SK-N-SH treated with all-trans-retinoic acid at 6 μM for 48 hours (cell line): Measurements from ENCODE around the gene MTPN.

Experiments used
- ATAC-seq: fragments of 200-7000 bp; cut with Tn5 transposase; 3 replicates; pipeline ENCODE4 v1.9.1; 2020; ENCODE audit warnings: mild to moderate bottlenecking, moderate library complexity
- BACH2 ChIP-seq: fragments of 250-450 bp; sonication (Bioruptor Pico); IDR thresholded peaks from 2 replicates; pipeline ENCODE4 v1.9.0; 2021; ENCODE audit warnings: mild to moderate bottlenecking, borderline replicate concordance
- CREB5 ChIP-seq: fragments of 250-450 bp; sonication (Bioruptor Pico); IDR thresholded peaks from 2 replicates; pipeline ENCODE4 v1.5.1; 2020; ENCODE audit warnings: low read depth, mild to moderate bottlenecking, moderate library complexity
- CSDC2 ChIP-seq: fragments of 250-450 bp; sonication (Bioruptor Pico); IDR thresholded peaks from 2 replicates; pipeline ENCODE4 v1.5.0; 2020; ENCODE audit warnings: mild to moderate bottlenecking, moderate library complexity
- ESRRG ChIP-seq: fragments of 250-450 bp; sonication (Bioruptor Pico); IDR thresholded peaks from 2 replicates; pipeline ENCODE4 v1.6.1; 2021; ENCODE audit warnings: mild to moderate bottlenecking
- GLIS3 ChIP-seq: fragments of 250-450 bp; sonication (Bioruptor Pico); IDR thresholded peaks from 2 replicates; pipeline ENCODE4 v1.5.0; 2020; ENCODE audit warnings: mild to moderate bottlenecking, moderate library complexity
- OSR1 ChIP-seq: fragments of 250-450 bp; sonication (Bioruptor Pico); IDR thresholded peaks from 2 replicates; pipeline ENCODE4 v1.8.0; 2022; ENCODE audit warnings: moderate library complexity, mild to moderate bottlenecking, inconsistent platforms
- POU6F1 ChIP-seq: fragments of 250-450 bp; sonication (Bioruptor Pico); IDR thresholded peaks from 2 replicates; pipeline ENCODE4 v1.8.0; 2021; ENCODE audit warnings: low read depth, mild to moderate bottlenecking, moderate library complexity, borderline replicate concordance
- PPARA ChIP-seq: fragments of 250-450 bp; sonication (Bioruptor Pico); IDR thresholded peaks from 2 replicates; pipeline ENCODE4 v1.5.0; 2020; ENCODE audit warnings: mild to moderate bottlenecking, borderline replicate concordance
- RARB ChIP-seq: fragments of 250-450 bp; sonication (Bioruptor Pico); IDR thresholded peaks from 2 replicates; pipeline ENCODE4 v1.8.0; 2021; ENCODE audit warnings: mild to moderate bottlenecking, moderate library complexity
- SNAI2 ChIP-seq: fragments of 250-450 bp; sonication (Bioruptor Pico); IDR thresholded peaks from 2 replicates; pipeline ENCODE4 v1.5.0; 2020; ENCODE audit warnings: mild to moderate bottlenecking, moderate library complexity
- TCF4 ChIP-seq: fragments of 250-450 bp; sonication (Bioruptor Pico); IDR thresholded peaks from 2 replicates; pipeline ENCODE4 v1.8.0; 2021; ENCODE audit warnings: mild to moderate bottlenecking, moderate library complexity, borderline replicate concordance
- TOX ChIP-seq: fragments of 250-450 bp; sonication (Bioruptor Pico); IDR thresholded peaks from 2 replicates; pipeline ENCODE4 v1.8.0; 2021; ENCODE audit warnings: mild to moderate bottlenecking, moderate library complexity, borderline replicate concordance
- TSHZ2 ChIP-seq: fragments of 250-450 bp; sonication (Bioruptor Pico); IDR thresholded peaks from 2 replicates; pipeline ENCODE4 v1.5.0; 2020; ENCODE audit warnings: mild to moderate bottlenecking, moderate library complexity
- ZC3H10 ChIP-seq: fragments of 250-450 bp; sonication (Bioruptor Pico); IDR thresholded peaks from 2 replicates; pipeline ENCODE4 v1.5.1; 2021; ENCODE audit warnings: mild to moderate bottlenecking, moderate library complexity
- ZFP30 ChIP-seq: fragments of 450-650 bp; formaldehyde crosslinking; IDR thresholded peaks from 2 replicates; pipeline ENCODE4 v1.5.0; 2022; ENCODE audit warnings: mild to moderate bottlenecking, moderate library complexity
- ZNF565 ChIP-seq: fragments of 450-650 bp; formaldehyde crosslinking; conservative IDR thresholded peaks from 2 replicates; pipeline ENCODE4 v1.5.0; 2020; ENCODE audit warnings: low read depth, mild to moderate bottlenecking, moderate library complexity
- ZNF8 ChIP-seq: fragments of 450-650 bp; formaldehyde crosslinking; IDR thresholded peaks from 2 replicates; pipeline ENCODE4 v1.5.0; 2020; ENCODE audit warnings: mild to moderate bottlenecking, moderate library complexity
- TF ChIP-seq, protein P1 (sequence below): fragments of 250-450 bp; sonication (Bioruptor Pico); IDR thresholded peaks from 2 replicates; pipeline ENCODE4 v1.5.1; 2021; ENCODE audit warnings: mild to moderate bottlenecking, moderate library complexity

Gene MTPN

DNA sequence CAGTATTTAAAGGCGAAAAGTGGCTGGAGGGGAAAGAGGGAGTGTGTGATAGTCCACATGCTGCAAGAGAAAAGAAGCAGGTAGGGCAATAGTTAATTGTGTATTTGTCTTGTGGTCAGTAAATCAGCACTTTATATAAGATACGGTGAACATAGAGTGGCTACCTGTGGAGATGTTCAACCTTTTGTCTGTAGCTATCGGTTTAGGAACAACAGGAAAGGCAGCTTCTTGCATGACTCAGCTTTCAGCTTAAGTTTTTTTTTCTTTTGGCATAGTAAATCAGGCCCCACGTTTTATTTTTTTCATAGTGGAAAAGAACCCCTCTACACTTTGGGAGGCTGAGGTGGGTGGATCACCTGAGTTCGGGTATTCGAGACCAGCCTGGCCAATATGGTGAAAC is 14.2 kb upstream of the MTPN start:
- no peak for ATAC-seq
- TF ChIP-seq TCF4 (CRISPR knock-in tag) (no peak), CSDC2 (CRISPR knock-in tag) (no peak), ZC3H10 (no peak), POU6F1 (CRISPR knock-in tag) (no peak), CREB5 (no peak), PPARA (CRISPR knock-in tag) (no peak)
- TF ChIP-seq, all 23 proteins: peak for 0

GRCh38 chr7:135990258-135990657 is 13.1 kb upstream of the MTPN start:
- ATAC-seq = no peak
- TF ChIP-seq BACH2 (CRISPR knock-in tag) (no peak), OSR1 (CRISPR knock-in tag) (no peak)
- TF ChIP-seq, all 23 proteins: peak for 0

DNA sequence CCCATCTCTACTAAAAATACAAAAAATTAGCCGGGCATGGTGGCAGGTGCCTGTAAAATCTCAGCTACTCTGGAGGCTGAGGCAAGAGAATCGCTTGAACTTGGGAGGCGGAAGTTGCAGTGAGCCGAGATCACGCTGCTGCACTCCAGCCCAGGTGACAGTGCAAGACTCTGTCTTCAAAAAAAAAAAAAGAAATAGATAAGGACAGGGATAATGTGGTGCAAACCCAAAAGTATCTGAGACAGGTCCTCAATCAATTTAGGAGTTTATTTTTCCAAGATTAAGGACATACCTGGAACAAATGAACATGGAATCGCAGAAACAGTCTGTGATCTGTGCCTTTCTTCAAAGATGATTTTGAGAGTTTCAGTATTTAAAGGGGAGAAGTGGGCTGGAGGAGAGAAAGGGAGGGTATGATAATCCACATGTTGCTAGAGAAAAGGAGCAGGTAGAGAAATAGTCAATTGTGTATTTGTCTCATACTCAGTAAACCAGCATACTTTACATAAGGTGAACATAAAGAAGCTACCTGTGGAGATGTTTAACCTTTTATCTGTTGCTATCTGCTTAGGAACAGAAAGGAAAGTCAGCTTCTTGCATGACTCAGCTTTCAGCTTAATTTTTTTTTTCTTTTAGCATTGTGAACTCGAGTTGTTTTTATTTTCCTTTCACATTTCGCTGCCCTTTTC is 4.9 kb upstream of the MTPN start:
- ATAC-seq = no peak

GRCh38 chr7:135980665-135981180 is 3.6 kb upstream of the MTPN start:
- TF ChIP-seq TOX (CRISPR knock-in tag) (no peak), OSR1 (CRISPR knock-in tag) (no peak), ESRRG (CRISPR knock-in tag) (no peak), ZNF8 (no peak), ZFP30 (no peak), SNAI2 (CRISPR knock-in tag) (no peak)
- TF ChIP-seq, protein P1, sequence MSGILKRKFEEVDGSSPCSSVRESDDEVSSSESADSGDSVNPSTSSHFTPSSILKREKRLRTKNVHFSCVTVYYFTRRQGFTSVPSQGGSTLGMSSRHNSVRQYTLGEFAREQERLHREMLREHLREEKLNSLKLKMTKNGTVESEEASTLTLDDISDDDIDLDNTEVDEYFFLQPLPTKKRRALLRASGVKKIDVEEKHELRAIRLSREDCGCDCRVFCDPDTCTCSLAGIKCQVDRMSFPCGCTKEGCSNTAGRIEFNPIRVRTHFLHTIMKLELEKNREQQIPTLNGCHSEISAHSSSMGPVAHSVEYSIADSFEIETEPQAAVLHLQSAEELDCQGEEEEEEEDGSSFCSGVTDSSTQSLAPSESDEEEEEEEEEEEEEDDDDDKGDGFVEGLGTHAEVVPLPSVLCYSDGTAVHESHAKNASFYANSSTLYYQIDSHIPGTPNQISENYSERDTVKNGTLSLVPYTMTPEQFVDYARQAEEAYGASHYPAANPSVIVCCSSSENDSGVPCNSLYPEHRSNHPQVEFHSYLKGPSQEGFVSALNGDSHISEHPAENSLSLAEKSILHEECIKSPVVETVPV (CRISPR knock-in tag) = no peak
- peak; percentile 56 for ATAC-seq

More for the DNA sequence above, 4.9 kb upstream of the MTPN start:
- TF ChIP-seq ESRRG (CRISPR knock-in tag) (no peak), ZNF565 (CRISPR knock-in tag) (no peak), BACH2 (CRISPR knock-in tag) (no peak), TSHZ2 (CRISPR knock-in tag) (no peak), POU6F1 (CRISPR knock-in tag) (no peak)

DNA sequence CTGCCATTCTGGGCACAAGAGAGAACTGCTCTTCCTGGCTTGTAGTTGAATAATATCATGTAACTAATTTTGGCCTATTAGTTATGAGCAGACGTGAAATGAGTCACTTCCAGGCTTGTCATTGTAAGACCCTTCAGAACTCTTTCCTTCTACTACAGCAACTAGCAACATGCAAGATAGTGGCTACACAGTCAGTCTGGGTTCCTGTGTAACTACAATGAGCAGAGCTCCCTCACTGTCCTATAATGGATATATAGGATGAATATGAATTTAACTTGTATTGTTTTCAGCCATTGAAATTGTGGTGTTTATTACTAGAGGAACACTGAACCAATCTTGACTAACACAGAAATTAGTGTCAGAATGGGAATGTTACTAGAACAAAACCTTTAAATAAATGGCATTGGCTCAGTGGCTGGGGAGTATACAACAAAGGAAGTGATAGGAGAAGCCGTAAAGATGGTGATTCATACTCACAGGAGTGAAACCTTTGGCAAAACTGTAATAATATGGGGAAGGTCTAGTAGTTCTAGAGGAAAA is 2.9 kb upstream of the MTPN start:
- ATAC-seq = peak; percentile 15
- TF ChIP-seq RARB (CRISPR knock-in tag) (no peak), BACH2 (CRISPR knock-in tag) (no peak), GLIS3 (CRISPR knock-in tag) (no peak), ZFP30 (no peak), TSHZ2 (CRISPR knock-in tag) (no peak), PPARA (CRISPR knock-in tag) (no peak), ZNF565 (CRISPR knock-in tag) (no peak)
- TF ChIP-seq, protein P1 (CRISPR knock-in tag) = no peak
